Measurements from ENCODE around the gene ADCY3. TPM values are rescaled to one million over a fixed set of nuclear protein-coding genes. Genes with fewer than 3 reads are reported as not detected.

The ADCY3 gene
- total RNA-seq, 2 experiments from 2014 or later: 28.1 to 31.4 TPM

DNA sequence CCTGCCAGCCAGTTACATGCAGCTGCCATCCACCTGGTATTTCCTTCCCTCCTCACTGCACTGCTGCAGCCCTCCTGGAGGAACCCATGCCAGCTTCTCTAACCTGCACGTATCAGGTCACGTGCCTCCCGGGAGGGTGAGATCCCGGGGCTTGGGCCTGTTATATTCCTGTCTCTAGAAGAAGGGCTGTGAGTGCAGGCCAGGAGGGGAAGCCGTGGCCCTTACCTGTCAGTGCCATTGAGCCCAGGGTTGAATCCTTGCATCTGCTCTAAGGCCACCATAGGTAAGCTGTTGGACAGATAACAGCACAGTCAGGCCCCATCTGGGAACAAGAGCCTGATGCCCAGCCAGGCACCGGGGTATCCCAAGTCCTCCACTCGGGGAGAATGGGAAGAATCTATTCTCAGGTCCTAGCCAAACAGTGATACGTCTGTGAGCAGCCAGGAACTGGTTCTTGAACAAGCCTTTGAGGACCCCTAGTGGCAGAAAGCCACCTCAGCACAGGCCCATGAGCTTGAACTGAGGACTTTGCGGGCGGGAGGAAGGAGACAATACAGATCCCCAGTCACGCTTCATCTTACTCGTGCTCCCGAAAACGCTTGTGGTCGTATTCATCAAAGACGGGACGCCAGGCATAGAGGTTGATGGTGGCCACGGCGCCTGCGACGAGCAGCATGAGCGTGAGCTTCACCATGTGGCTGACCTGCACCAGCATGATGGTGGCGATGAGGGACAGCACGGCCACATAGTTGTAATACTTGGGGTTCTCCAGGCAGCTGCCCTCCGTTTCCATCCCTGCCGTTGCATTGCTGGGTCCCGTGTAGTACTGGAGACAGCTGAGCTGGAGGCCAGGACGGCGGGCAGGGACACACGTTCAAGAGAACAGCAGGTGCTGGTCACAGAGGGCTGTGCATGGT, 92.5 kb downstream of the ADCY3 start:
- Histone ChIP-seq H3K4me1 (ENCODE audit: insufficient read depth, low read length) (peaks cover 15% of the 10 kb centered on the region), H3K4me3 (ENCODE audit: low read length) (no peak overlapping the region), H3K9me3 (ENCODE audit: control insufficient read depth in 1 of 2, insufficient read depth in 1 of 2, low read length in 2 of 2) (no peaks in the 10 kb centered on the region), H3K27me3 (ENCODE audit: control insufficient read depth in 1 of 2, insufficient read depth in 2 of 2, low read length in 2 of 2) (no peaks in the 10 kb centered on the region), H3K27ac (ENCODE audit: low read depth in 1 of 2, low read length in 2 of 2) (no peak overlapping the region), H3K36me3 (ENCODE audit: insufficient read depth, low read length) (peaks cover 12% of the 10 kb centered on the region)
- Mint-ChIP-seq H3K4me1 (ENCODE audit: low read depth) (peaks cover 22% of the 10 kb centered on the region), H3K4me3 (no peak overlapping the region), H3K36me3 (ENCODE audit: low read depth) (no peaks in the 10 kb centered on the region), H3K9me3 (no peaks in the 10 kb centered on the region), H3K27ac (no peak overlapping the region), H3K27me3 (no peaks in the 10 kb centered on the region)
- TF ChIP-seq, protein P1, sequence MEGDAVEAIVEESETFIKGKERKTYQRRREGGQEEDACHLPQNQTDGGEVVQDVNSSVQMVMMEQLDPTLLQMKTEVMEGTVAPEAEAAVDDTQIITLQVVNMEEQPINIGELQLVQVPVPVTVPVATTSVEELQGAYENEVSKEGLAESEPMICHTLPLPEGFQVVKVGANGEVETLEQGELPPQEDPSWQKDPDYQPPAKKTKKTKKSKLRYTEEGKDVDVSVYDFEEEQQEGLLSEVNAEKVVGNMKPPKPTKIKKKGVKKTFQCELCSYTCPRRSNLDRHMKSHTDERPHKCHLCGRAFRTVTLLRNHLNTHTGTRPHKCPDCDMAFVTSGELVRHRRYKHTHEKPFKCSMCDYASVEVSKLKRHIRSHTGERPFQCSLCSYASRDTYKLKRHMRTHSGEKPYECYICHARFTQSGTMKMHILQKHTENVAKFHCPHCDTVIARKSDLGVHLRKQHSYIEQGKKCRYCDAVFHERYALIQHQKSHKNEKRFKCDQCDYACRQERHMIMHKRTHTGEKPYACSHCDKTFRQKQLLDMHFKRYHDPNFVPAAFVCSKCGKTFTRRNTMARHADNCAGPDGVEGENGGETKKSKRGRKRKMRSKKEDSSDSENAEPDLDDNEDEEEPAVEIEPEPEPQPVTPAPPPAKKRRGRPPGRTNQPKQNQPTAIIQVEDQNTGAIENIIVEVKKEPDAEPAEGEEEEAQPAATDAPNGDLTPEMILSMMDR (IDR thresholded peaks at IDR 0.05): peak; percentile 80
- peak; percentile 57 to 86 (median 62) for DNase-seq
- peak; percentile 93 for ATAC-seq (ENCODE audit: poor library complexity)
- ChIA-PET CTCF (interaction anchor here (0.6 to 5.3 kb wide), 15 partner anchors 10 to 910 kb away, joined by 3 to 83 read pairs (median 4); partner anchors contain the start of genes CENPO and PTRHD1), POLR2A (interaction anchor here (1.2 to 3.1 kb wide), 4 partner anchors 12 to 418 kb away, joined by 3 to 18 read pairs (median 5); partner anchors contain the start of genes CENPO and PTRHD1)
- intact Hi-C loops (cut with DNase I, micrococcal nuclease): loop anchor here (1.0 to 10.0 kb wide), 5 partner anchors 35 to 417 kb away; partner anchors contain the start of genes CENPO (in 1 of the 2) and PTRHD1 (in 1 of the 2)

DNA sequence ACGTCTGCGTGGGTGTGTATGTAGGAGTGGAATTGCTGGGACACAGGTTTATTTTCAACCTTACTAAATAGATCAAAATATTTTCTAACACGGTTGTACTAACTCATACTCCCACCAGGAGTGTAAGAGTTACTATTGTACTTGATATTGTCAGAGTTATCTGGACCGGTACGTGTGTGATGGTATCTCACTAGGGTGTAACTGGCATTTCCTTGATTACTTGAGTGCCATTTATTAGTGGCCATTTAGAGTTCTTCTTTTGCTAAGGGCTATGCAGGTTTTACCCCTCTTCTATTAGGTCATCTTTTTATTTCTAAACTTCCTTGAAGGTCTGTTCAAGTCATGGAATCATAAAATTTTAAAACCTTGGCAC, 93.3 kb downstream of the ADCY3 start:
- Histone ChIP-seq H3K4me3 (ENCODE audit: low read length) (no peak overlapping the region), H3K27ac (ENCODE audit: low read depth in 1 of 2, low read length in 2 of 2) (peak overlapping the region in 1 of 2 donors; percentile 64), H3K36me3 (ENCODE audit: insufficient read depth, low read length) (peaks cover 17% of the 10 kb centered on the region), H3K4me1 (ENCODE audit: insufficient read depth, low read length) (peaks cover 15% of the 10 kb centered on the region), H3K27me3 (ENCODE audit: control insufficient read depth in 1 of 2, insufficient read depth in 2 of 2, low read length in 2 of 2) (no peaks in the 10 kb centered on the region), H3K9me3 (ENCODE audit: control insufficient read depth in 1 of 2, insufficient read depth in 1 of 2, low read length in 2 of 2) (no peaks in the 10 kb centered on the region)
- ATAC-seq (ENCODE audit: poor library complexity) (peak; percentile 10), DNase-seq (peak in 1 of 14 experiments; percentile 36)
- CTCF ChIA-PET: interaction anchor here (1.2 to 5.3 kb wide), 4 partner anchors 32 to 417 kb away, joined by 3 to 83 read pairs (median 6); no protein-coding TSS in a partner anchor
- TF ChIP-seq, protein P1 (IDR thresholded peaks at IDR 0.05): no peak
- POLR2A ChIA-PET: interaction anchor here (1.9 to 3.1 kb wide), 3 partner anchors 34 to 417 kb away, joined by 4 to 18 read pairs (median 6); partner anchors contain the start of genes CENPO and PTRHD1
- Mint-ChIP-seq H3K27me3 (no peaks in the 10 kb centered on the region), H3K36me3 (ENCODE audit: low read depth) (peaks cover 7% of the 10 kb centered on the region), H3K4me1 (ENCODE audit: low read depth) (peaks cover 22% of the 10 kb centered on the region), H3K4me3 (no peak overlapping the region), H3K27ac (peak overlapping the region; percentile 7), H3K9me3 (no peaks in the 10 kb centered on the region)
- intact Hi-C loops (cut with DNase I, micrococcal nuclease): loop anchor here (1.0 to 10.0 kb wide), 5 partner anchors 34 to 416 kb away; partner anchors contain the start of genes CENPO (in 1 of the 2) and PTRHD1 (in 1 of the 2)
